NCI-H1048 (cell line): ENCODE measurements around the gene TSPAN3.

Experiments used
- DNase-seq: peaks from one replicate; lab custom pipeline; 2025; lab: John Stamatoyannopoulos, UW

Gene TSPAN3

GRCh38 chr15:77009176-77009575, 61.7 kb downstream of the TSPAN3 start:
- no peak for DNase-seq

GRCh38 chr15:77004189-77004588, 66.7 kb downstream of the TSPAN3 start:
- DNase-seq, result no peak

- DNase-seq, result no peak
These were observed 67.7 kb downstream of the TSPAN3 start for GRCh38 chr15:77002954-77003912.

GRCh38 chr15:77002436-77002835, 68.5 kb downstream of the TSPAN3 start:
- DNase-seq, result no peak

GRCh38 chr15:77001966-77002365, 68.9 kb downstream of the TSPAN3 start:
- no peak for DNase-seq

GRCh38 chr15:77001351-77001750, 69.6 kb downstream of the TSPAN3 start:
- no peak for DNase-seq

- no peak for DNase-seq
These were observed 70.9 kb downstream of the TSPAN3 start for GRCh38 chr15:76999996-77000395.

GRCh38 chr15:76998663-76999285, 72.1 kb downstream of the TSPAN3 start:
- no peak for DNase-seq

GRCh38 chr15:76996526-76997401, 74.1 kb downstream of the TSPAN3 start:
- no peak for DNase-seq

GRCh38 chr15:76996076-76996525, 74.8 kb downstream of the TSPAN3 start:
- DNase-seq, result no peak

- no peak for DNase-seq
These were observed 75.7 kb downstream of the TSPAN3 start, which contains the start of gene PSTPIP1 for GRCh38 chr15:76994971-76995945. Gene PSTPIP1, plus strand, starts transcription at chr15:76995126. Its CDS starts 448 bp downstream, at chr15:76995574.

GRCh38 chr15:76994496-76994895, 76.4 kb downstream of the TSPAN3 start:
- DNase-seq, result no peak

- DNase-seq, result no peak
These were observed 76.9 kb downstream of the TSPAN3 start for GRCh38 chr15:76994001-76994400.

GRCh38 chr15:76993114-76993725, 77.7 kb downstream of the TSPAN3 start:
- no peak for DNase-seq

GRCh38 chr15:76991741-76992645, 78.9 kb downstream of the TSPAN3 start:
- DNase-seq, result no peak
